Ishikawa (cell line): ENCODE results near the gene PPFIBP1.

ENCODE experiments used
- CEBPB ChIP-seq: IDR thresholded peaks from 2 replicates; pipeline ENCODE4 v1.6.1; 2012
- EP300 ChIP-seq: IDR thresholded peaks from 2 replicates; pipeline ENCODE4 v1.6.1; 2012; ENCODE audit warnings: borderline replicate concordance
- TAF1 ChIP-seq: IDR thresholded peaks from 2 replicates; pipeline ENCODE4 v1.6.1; 2012; ENCODE audit warnings: low read depth, mild to moderate bottlenecking

DNA sequence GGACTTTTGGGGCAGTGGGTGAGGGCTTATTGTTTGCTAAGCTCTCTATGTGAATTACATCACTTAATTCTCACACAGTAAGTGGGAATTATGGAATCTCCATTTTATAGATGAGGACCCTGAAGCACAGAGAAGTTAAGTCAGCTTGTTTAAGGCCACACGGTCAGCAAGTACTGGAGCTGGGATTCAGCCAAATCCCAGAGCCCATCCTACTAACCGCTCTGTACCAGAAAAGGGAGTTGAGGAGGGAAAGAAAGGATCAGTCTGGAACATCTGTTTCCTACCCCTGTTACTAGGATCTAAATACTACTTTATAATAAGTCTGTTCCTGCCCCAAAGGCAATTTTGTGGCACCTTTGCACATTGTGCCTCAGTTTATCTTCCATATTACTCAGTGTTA, 42.6 kb downstream of the PPFIBP1 start:
- TF ChIP-seq CEBPB (no peak), TAF1 (no peak), EP300 (no peak)
